HL-60 (cell line): ENCODE results near the gene HAP1.

Experiments
- DNase-seq, 2 experiments: peaks; one replicate each; pipeline ENCODE4 v3.0.0-alpha.2; 2010 to 2020; ENCODE audit warnings: low read depth in 1 of 2, low spot score in 1 of 2
- H3K27ac ChIP-seq: fragments of 250-450 bp; sonication (Bioruptor Pico); replicated peaks from 2 replicates; pipeline ENCODE4 v1.5.1; 2020; ENCODE audit warnings: mild to moderate bottlenecking, moderate library complexity
- H3K27me3 ChIP-seq: fragments of 250-450 bp; sonication (Bioruptor Pico); 2 replicates; pipeline ENCODE4 v1.5.1; 2021; ENCODE audit warnings: mild to moderate bottlenecking, moderate library complexity; ENCODE audit not compliant: insufficient read depth, poor library complexity, severe bottlenecking
- H3K4me3 ChIP-seq: replicated peaks from 2 replicates; pipeline ENCODE4 v1.5.1; 2011; ENCODE audit warnings: mild to moderate bottlenecking, control low read depth, low read length; ENCODE audit not compliant: insufficient read depth
- GABPA ChIP-seq: IDR thresholded peaks from 2 replicates; pipeline ENCODE4 v1.6.1; 2012; ENCODE audit warnings: low read depth
- POLR2AphosphoS5 ChIP-seq: IDR thresholded peaks from 2 replicates; pipeline ENCODE4 v1.6.1; 2012; ENCODE audit warnings: low read depth
- REST ChIP-seq: IDR thresholded peaks from 2 replicates; pipeline ENCODE4 v1.6.1; 2012; ENCODE audit warnings: low read depth; ENCODE audit not compliant: insufficient replicate concordance
- SPI1 ChIP-seq: IDR thresholded peaks from 2 replicates; pipeline ENCODE4 v1.6.1; 2012; ENCODE audit warnings: low read depth, mild to moderate bottlenecking, borderline replicate concordance
- TF ChIP-seq, protein P1 (sequence below): IDR thresholded peaks from one replicate; pipeline ENCODE4 v1.5.1; 2011; ENCODE audit warnings: low read length, control low read depth, inconsistent platforms; ENCODE audit not compliant: insufficient read depth

HAP1 gene

GRCh38 chr17:41772586-41773189 lies 38.2 kb upstream of the HAP1 start:
- TF ChIP-seq POLR2AphosphoS5 (no peak), REST (no peak), GABPA (no peak), SPI1 (no peak)
- TF ChIP-seq, protein P1, sequence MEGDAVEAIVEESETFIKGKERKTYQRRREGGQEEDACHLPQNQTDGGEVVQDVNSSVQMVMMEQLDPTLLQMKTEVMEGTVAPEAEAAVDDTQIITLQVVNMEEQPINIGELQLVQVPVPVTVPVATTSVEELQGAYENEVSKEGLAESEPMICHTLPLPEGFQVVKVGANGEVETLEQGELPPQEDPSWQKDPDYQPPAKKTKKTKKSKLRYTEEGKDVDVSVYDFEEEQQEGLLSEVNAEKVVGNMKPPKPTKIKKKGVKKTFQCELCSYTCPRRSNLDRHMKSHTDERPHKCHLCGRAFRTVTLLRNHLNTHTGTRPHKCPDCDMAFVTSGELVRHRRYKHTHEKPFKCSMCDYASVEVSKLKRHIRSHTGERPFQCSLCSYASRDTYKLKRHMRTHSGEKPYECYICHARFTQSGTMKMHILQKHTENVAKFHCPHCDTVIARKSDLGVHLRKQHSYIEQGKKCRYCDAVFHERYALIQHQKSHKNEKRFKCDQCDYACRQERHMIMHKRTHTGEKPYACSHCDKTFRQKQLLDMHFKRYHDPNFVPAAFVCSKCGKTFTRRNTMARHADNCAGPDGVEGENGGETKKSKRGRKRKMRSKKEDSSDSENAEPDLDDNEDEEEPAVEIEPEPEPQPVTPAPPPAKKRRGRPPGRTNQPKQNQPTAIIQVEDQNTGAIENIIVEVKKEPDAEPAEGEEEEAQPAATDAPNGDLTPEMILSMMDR = no peak
- Histone ChIP-seq H3K27ac (no peak overlapping the region), H3K4me3 (no peak overlapping the region), H3K27me3 (no peaks in the 10 kb centered on the region)
- no peak for DNase-seq

- no peak overlapping the region for H3K27ac ChIP-seq
- TF ChIP-seq GABPA = no peak
- no peak for TF ChIP-seq POLR2AphosphoS5
- TF ChIP-seq, protein P1 = no peak
- TF ChIP-seq REST = no peak
- no peak for TF ChIP-seq SPI1
- DNase-seq = no peak
- H3K4me3 ChIP-seq = no peak overlapping the region
- no peaks in the 10 kb centered on the region for H3K27me3 ChIP-seq
Measured at GRCh38 chr17:41772218-41772585, 37.8 kb upstream of the HAP1 start.

DNA sequence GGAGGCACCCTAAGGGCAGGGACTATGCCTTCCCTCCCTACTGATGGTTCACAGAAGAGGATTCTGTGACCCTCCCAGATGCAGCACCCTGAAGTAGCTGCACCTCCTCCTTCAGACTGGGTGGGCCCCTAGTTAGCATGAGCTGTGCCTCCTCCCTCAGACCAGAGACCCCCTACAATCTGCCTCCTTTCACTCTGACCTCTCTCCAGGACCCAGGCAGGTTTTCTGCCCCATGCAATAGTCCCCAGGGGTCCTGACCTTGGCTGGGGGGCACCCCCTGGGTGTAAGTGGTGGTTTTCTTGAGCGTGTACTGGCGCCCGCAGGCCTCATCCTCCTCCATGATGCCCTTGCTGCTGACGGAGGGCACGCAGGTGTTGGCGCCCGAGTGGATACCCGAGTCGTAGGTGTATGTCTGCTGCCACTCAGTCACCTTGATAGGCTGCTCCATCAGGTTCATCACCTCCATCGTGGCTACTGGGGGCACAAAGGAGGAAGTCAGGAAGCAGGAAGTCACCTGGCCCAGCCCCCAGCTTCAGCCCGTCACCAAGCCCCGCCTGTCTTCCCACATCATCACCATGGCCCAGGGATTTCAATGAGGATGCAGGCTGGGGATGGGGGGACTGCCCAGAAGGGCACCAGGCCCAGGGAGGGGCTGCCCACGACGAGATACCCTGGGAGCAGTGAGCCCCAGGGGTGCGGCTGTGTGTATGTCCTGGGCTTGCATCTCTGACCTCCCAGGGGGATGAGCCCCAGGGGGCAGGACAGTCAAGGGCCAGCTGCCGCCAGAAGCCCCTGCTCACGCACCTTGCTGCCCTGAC lies 37.2 kb upstream of the HAP1 start:
- no peak for TF ChIP-seq SPI1
- no peak for TF ChIP-seq REST
- TF ChIP-seq GABPA = no peak
- TF ChIP-seq, protein P1 = no peak
- TF ChIP-seq POLR2AphosphoS5 = no peak
- no peak overlapping the region for H3K4me3 ChIP-seq
- no peak overlapping the region for H3K27ac ChIP-seq
- DNase-seq = no peak
- no peaks in the 10 kb centered on the region for H3K27me3 ChIP-seq
